Panc1 (cell line): ENCODE results near the gene MARCHF7.

Experiments
- CTCF ChIP-seq: fragments of 450-650 bp; IDR thresholded peaks from 2 replicates; pipeline ENCODE4 v1.5.1; 2017; ENCODE audit warnings: mild to moderate bottlenecking
- REST ChIP-seq, 2 experiments: IDR thresholded peaks; 2 replicates each; pipeline ENCODE4 v1.6.1; 2011 to 2012; ENCODE audit warnings: low read depth in 2 of 2, control low read depth in 1 of 2, low read length in 1 of 2, mild to moderate bottlenecking in 1 of 2, moderate library complexity in 1 of 2; ENCODE audit not compliant: insufficient read depth in 1 of 2
- SIN3A ChIP-seq: IDR thresholded peaks from 2 replicates; pipeline ENCODE4 v1.6.1; 2012; ENCODE audit warnings: low read depth, mild to moderate bottlenecking, low read length, moderate library complexity, borderline replicate concordance; ENCODE audit not compliant: insufficient read depth
- TCF7L2 ChIP-seq: IDR thresholded peaks from 2 replicates; pipeline ENCODE4 v1.6.1; 2011; ENCODE audit warnings: mild to moderate bottlenecking, low read depth, low read length, inconsistent platforms

GRCh38 chr2:159736048-159736447, 23.7 kb downstream of the MARCHF7 start:
- TF ChIP-seq CTCF = no peak
- no peak for TF ChIP-seq REST (IDR thresholded peaks at IDR 0.05; ENCODE audit: insufficient read depth in 1 of 2, low read depth in 2 of 2, low read length in 1 of 2)
- TF ChIP-seq TCF7L2 = no peak
- no peak for TF ChIP-seq SIN3A
